Posterior vena cava (tissue), 2 donors: ENCODE results near the gene WASF2. TPM values are rescaled to one million over a fixed set of nuclear protein-coding genes. Genes with fewer than 3 reads are reported as not detected.

Experiments
- DNase-seq: peaks from one replicate; pipeline ENCODE4 v3.0.0-alpha.2; 2020; ENCODE audit warnings: low spot score
- intact Hi-C, 2 donors: fragments of 100-400 bp; cut with DNase I; formaldehyde crosslinking; loops; one replicate each; pipeline versions ENCODE4 v1.14.1 to v1.14.2; 2022 to 2023
- total RNA-seq, 2 donors: library from RNA; stranded (reverse); fragmentation: NEBNext Ultra II Directional; extraction: Animal tissue kit (Norgen Biotek cat#: 25700); gene quantifications; one replicate each; pipeline ENCODE4 v1.2.1, GENCODE V29; 2021
- donor health status: DM: yes; HTN: yes; CAD: no.
- donor health status: DM: yes; HTN: yes; CAD: no.

WASF2 gene
- total RNA-seq, 2 donors from 2014 or later: 154 to 155 TPM

DNA sequence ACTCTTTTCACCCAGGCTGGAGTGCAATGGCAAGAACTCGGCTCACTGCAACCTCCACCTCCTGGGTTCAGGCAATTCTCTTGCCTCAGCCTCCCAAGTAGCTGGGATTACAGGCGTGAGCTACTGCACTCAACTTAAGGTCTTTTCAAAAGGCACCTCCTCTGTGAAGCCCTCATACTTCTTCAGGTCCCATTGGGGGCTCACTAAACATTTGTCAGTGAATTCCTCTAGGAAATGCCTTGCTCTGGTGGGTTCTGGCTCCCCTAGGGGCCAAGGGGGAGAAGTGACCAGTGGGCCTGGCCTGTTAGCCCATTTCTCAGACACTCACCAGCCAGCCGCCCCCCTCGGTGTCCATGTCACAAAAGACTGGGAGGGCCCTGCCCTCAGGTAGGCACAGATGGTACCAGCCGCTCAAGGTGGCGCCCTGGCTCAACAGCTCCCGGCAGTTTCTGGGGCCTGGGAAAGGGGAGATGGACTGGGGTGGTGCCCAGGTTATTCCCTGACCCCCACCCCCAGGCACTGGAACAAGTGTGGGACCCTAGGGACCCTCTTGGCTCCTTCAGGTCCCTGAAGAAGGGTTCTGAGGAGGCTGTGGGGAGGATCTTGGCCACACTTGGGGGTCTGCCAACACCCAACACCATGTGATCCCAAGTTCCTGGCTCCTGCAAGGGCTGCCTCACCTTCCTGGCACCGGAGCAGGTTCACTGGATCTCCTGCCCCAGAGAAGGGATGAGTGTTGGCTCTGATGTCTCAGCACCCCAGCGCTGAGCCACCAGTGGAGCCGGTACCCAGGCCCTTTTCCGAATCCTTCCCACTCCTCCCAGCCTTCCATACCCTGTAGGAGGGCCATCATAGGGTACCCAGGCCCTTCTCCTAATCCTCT, 116.9 kb downstream of the WASF2 start:
- intact Hi-C loops: no loop called here
- DNase-seq: peak; percentile 67

- no peak for DNase-seq
- intact Hi-C loops: no loop called here
Observed at GRCh38 chr1:27372022-27372807, 117.8 kb downstream of the WASF2 start.

DNA sequence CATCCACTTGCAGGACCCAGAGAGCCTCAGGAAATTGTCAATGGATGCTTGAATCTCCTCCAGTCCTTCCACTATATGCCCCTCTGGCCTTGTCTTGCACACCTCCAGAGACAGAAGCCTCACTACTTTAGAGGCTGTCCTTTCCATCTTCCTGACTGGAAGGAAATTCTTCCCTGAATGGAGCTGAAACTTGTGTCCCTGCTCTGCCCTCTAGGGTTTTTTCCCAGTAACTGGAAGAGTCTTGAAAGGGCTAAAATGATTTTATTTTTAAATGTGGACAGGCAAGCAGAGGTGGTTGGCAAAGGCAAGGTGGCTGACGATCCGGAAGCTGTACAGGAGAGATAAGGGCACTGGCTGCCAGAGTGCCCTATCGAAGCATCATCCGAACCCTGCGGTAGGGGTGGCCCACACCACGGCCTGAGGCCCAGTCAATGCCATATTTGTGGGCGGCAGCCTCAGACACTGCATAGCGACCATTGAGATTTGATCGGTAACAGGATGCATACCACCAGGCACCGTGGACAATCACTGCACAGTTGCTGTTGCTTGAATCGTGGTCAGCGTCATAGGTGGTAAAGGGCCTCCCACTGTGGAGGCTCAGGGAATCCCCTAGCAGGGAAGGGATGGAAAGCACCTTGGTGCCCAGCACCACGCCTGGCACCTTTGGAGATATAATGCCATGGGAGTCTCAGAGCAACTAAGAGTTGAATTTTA, 120.9 kb downstream of the WASF2 start:
- no peak for DNase-seq
- intact Hi-C loops: no loop called here

- intact Hi-C loops: no loop called here
- no peak for DNase-seq
Observed at GRCh38 chr1:27367160-27367650, 122.8 kb downstream of the WASF2 start.

GRCh38 chr1:27366411-27367159, 123.4 kb downstream of the WASF2 start, which contains the start of gene MAP3K6:
Gene MAP3K6 (minus strand): TSS chr1:27366961. CDS start chr1:27366597, 364 bp downstream.
- peak; percentile 96 for DNase-seq
- intact Hi-C loops: no loop called here

DNA sequence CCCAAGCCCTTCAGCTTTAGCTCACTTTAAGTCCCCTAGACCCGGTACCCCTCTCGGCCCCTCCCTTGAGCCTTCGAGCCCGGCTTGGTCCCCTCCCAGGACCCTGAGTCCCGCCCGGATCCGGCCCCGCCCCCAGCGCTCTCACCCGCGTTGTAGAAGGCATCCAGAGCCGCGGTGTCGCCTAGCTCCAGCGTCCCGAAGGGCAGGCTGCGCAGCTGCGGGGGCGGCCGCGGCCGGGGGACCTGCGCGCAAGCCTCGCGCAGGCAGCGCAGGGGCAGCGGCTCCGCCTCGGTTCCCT, 123.9 kb downstream of the WASF2 start:
- intact Hi-C loops: no loop called here
- DNase-seq: peak; percentile 97

DNA sequence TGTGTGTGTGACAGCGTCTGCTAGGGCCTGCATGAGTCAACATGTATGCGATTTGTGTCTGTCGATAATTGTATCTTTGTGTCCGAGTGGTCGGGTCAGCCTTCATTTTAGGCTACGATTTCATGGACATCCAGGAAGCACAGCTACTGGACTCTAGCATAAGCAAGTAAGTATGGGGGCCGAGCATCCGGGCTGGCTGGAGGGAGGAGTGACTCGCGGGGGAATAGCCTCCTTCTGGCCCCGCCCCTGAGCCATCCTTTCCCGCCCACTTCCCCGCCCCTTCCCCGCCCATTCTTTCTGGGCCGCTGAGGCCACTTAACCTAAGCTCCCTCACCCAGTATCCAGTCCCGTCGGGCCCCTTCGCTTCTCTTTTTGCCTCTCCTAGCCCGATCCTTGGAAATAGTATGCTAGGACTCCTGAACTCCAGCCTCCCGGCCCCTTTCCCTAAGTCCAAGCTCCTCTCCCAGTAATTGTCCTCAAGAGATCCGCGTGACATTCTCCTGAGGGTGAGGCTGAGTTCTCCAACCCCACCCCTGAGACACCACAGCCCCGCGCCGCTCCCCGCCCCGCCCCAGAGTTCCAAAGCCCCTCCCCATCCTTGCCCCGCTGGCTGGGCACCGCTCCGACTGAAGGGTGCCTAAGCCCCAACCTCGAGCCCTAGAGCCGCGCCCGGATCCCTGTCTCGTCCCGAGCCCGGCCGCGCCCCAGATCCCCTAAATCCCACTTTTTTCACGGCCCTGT, 124.4 kb downstream of the WASF2 start:
- peak; percentile 97 for DNase-seq
- intact Hi-C loops: no loop called here

GRCh38 chr1:27364696-27365371, 125.1 kb downstream of the WASF2 start:
- intact Hi-C loops: no loop called here
- peak; percentile 78 for DNase-seq

DNA sequence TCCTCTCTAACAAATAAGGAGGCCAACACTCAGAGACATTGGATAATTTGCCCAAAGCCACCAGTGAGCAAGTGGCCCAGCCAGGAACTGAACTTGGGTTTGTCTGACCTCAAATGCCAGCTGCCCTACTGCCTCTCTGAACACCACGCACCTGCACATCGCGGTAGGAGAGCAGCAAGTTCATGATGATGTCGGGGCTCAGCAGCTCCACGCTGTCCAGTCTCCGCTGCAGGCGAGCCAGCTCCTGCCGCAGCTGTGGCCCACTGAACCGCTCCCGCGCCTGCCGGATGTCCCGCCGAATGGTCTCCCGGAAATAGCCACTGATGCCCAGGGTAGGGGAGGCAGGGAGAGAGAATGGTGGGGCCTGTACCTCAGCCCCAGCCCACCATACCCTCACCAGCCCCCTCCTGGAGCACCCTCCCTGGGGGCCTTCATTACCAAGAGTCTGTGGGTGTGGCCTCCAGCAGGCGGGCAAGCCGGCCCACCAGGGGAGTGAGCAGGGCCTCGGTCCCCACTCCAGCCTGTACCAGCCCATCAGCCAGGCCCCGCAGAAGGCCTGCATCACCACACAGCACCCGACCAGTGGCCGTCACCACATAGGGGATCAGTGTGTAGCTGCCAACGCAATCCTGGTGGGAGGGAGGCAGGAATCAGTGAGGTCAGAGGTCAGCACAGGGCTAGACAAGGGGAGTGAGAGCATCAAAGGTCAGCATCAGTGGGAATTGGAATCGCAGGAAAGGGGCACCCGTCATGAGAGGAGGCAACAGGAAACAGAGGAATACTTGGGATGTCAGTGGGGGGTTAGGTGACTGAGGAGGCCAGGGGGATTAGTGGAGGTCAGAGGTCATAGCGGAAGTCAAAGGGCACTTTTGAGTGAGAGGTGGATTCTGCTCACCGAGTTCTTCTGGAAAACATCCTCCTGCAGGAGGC, 125.9 kb downstream of the WASF2 start:
- intact Hi-C loops: no loop called here
- peak; percentile 51 for DNase-seq

DNA sequence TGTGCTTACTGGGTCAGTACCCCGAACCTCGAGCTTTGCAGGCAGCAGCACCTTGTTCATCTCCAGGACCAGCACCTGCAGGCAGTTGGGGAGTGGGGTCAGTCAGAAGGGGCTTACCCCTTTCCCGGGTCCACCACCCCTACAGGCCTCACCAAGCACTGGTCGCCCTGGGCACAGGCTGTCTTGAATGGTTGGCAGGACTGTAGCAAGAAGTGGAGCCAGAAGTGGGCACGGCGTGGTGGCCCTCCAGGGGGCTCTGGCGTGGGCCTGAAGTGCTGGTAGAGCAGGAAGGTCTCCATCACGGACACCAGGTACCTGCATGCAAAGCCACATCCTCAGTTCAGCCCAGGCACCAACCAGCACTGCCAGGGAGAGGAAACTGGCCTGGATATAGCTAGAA, 128.4 kb downstream of the WASF2 start:
- intact Hi-C loops: no loop called here
- no peak for DNase-seq

DNA sequence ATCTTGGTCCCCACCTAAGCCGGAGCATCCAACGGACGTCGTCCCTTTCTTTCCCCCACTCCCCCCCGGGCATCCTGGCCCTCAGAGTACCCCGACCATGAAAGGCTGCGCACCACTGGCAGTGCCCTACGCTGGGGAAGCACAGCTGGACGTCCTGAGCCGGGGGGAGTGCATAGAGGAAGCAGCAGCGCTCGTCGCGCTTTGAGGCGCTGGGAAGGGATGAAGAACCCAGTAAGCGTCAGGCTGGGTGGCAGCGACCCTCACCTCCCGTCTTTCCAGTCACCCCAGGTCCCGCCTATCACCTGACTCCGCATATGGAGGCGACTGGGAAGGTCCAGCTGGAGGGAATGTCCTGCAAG, 128.9 kb downstream of the WASF2 start:
- DNase-seq: no peak
- intact Hi-C loops: no loop called here

- DNase-seq: no peak
- intact Hi-C loops: no loop called here
Observed at GRCh38 chr1:27360159-27361043, 129.6 kb downstream of the WASF2 start.

DNA sequence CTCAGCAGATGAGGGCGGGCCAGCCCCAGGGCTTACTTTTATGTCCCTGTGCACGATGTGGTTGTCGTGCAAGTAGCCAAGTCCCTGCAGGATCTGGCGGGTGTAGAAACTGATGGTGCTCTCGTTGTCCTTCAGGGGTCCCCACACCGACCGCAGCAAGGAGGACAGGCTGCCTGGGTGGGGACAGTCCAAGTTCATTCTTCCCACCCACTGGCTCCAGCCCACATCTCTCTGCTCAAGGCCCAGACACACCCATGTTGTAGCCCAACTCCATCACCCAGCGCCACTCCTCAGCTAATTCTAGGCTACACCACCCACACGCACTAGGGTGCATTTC, 130.2 kb downstream of the WASF2 start:
- intact Hi-C loops: loop anchor here in 1 of 2 donors (5.0 kb wide), 1 partner anchor 33 kb away; the partner anchor contains the start of gene GPR3
- DNase-seq: no peak

DNA sequence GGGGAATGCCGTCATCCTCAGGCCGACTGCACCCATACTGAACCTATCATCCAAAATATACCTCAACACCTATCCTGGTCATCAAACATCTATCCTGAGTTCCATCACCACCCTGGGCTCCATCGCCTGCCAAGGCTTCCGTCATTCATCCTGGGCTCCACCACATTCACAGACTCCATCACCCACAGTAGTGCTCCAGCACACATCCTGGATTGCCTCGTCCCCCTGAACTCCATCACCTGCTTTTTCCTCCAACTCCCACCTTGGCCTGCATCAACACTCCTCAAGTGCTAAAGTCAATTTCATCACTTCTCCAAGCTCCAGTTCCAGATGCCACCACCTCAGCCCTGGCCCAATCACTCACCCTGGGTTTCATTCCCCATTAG, 131.0 kb downstream of the WASF2 start:
- no peak for DNase-seq
- intact Hi-C loops: loop anchor here in 1 of 2 donors (5.0 kb wide), 1 partner anchor 33 kb away; the partner anchor contains the start of gene GPR3

GRCh38 chr1:27358038-27358927, 131.7 kb downstream of the WASF2 start:
- intact Hi-C loops: loop anchor here in 1 of 2 donors (5.0 kb wide), 1 partner anchor 34 kb away; the partner anchor contains the start of gene GPR3
- no peak for DNase-seq
